ENCODE data around the gene CACNA2D4.

Gene CACNA2D4

DNA sequence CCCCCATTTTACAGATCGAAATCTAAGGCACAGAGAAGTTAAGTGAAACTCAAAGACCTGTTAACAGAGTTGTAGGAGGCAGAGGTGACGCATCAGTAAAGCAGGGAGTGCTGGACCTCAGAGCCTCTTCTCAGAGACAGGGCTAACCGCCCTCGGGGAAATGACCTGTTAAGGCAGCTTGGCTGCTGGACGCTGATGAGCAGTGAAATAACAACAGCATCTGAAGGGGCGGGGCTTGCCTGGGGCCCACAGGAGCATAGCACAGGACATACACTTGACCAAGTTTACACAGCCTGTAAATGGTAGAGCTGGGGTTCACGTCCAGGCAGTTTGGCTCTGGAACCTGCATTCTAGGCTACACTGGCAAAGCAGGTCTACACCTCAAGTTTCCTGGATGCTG is 58.8 kb downstream of the CACNA2D4 start:
- Histone ChIP-seq H3F3A (ENCODE audit: insufficient read depth, low read length) (no peaks in the 10 kb centered on the region), H3K9me2 (replicated peaks; ENCODE audit: insufficient read depth, low read length) (no peaks in the 10 kb centered on the region), H3K4me3 (ENCODE audit: low read length) (no peak overlapping the region), H3K9ac (ENCODE audit: low read length) (no peak overlapping the region), H3K4me2 (ENCODE audit: low read depth, low read length) (no peak overlapping the region), H2AFZ (ENCODE audit: low read length) (no peak overlapping the region), H3K79me2 (ENCODE audit: low read length) (no peaks in the 10 kb centered on the region), H3K4me1 (ENCODE audit: low read length) (peaks cover 11% of the 10 kb centered on the region; the same call in 1 of the 2 replicates), H3K9me3 (replicated peaks; ENCODE audit: insufficient read depth, low read length) (no peaks in the 10 kb centered on the region), H3K36me3 (replicated peaks; ENCODE audit: insufficient read depth, low read length) (no peaks in the 10 kb centered on the region), H3K27me3 (replicated peaks; ENCODE audit: insufficient read depth, low read length) (no peaks in the 10 kb centered on the region), H3K27ac (ENCODE audit: low read length) (no peak overlapping the region), H4K20me1 (ENCODE audit: insufficient read depth, low read length) (no peaks in the 10 kb centered on the region)
- TF ChIP-seq EZH2 (optimal IDR thresholded peaks at IDR 0.05; ENCODE audit: low read depth, low read length) (no peak), CTCF (IDR thresholded peaks at IDR 0.05; ENCODE audit: low read length) (no peak), EZH2phosphoT487 (IDR thresholded peaks at IDR 0.05; ENCODE audit: low read length) (no peak)
- no peak for DNase-seq

DNA sequence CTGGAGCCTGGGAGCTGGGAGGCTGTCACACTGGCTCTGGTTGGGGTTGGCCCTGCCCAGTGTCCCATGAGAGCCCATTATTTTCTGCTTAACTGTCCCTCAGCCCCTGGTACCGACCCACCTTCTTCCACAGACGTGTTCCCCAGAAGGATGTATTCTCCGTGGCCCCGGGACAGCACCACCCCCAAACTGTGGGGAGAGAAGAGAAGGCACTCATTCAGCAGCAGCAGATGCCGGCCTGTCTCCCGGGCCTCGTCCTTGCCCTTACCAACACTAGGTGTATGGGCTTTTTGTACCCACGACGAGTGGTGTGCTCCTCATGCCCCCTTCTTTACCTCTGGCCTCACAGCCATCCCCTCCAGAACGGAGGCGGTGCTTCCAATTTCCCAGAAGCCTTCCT is 60.0 kb downstream of the CACNA2D4 start:
- Histone ChIP-seq H3K9me3 (replicated peaks; ENCODE audit: insufficient read depth, low read length) (no peaks in the 10 kb centered on the region), H3K4me3 (ENCODE audit: low read length) (no peak overlapping the region), H3F3A (ENCODE audit: insufficient read depth, low read length) (no peaks in the 10 kb centered on the region), H3K9ac (ENCODE audit: low read length) (no peak overlapping the region), H4K20me1 (ENCODE audit: insufficient read depth, low read length) (no peaks in the 10 kb centered on the region), H3K27ac (ENCODE audit: low read length) (no peak overlapping the region), H3K27me3 (replicated peaks; ENCODE audit: insufficient read depth, low read length) (no peaks in the 10 kb centered on the region), H3K4me2 (ENCODE audit: low read depth, low read length) (no peak overlapping the region), H3K36me3 (replicated peaks; ENCODE audit: insufficient read depth, low read length) (no peaks in the 10 kb centered on the region), H2AFZ (ENCODE audit: low read length) (no peak overlapping the region), H3K4me1 (ENCODE audit: low read length) (peaks cover 11% of the 10 kb centered on the region; the same call in 1 of the 2 replicates), H3K9me2 (replicated peaks; ENCODE audit: insufficient read depth, low read length) (no peaks in the 10 kb centered on the region), H3K79me2 (ENCODE audit: low read length) (no peaks in the 10 kb centered on the region)
- no peak for TF ChIP-seq EZH2 (optimal IDR thresholded peaks at IDR 0.05; ENCODE audit: low read depth, low read length)
- TF ChIP-seq EZH2phosphoT487 (IDR thresholded peaks at IDR 0.05; ENCODE audit: low read length): no peak
- TF ChIP-seq CTCF (IDR thresholded peaks at IDR 0.05; ENCODE audit: low read length): no peak
- DNase-seq: no peak

GRCh38 chr12:1857821-1858220 is 60.6 kb downstream of the CACNA2D4 start:
- no peak for DNase-seq
- Histone ChIP-seq H4K20me1 (ENCODE audit: insufficient read depth, low read length) (no peaks in the 10 kb centered on the region), H3F3A (ENCODE audit: insufficient read depth, low read length) (no peaks in the 10 kb centered on the region), H3K4me3 (ENCODE audit: low read length) (no peak overlapping the region), H3K79me2 (ENCODE audit: low read length) (no peaks in the 10 kb centered on the region), H3K4me1 (ENCODE audit: low read length) (peaks cover 11% of the 10 kb centered on the region; the same call in 1 of the 2 replicates), H3K27me3 (replicated peaks; ENCODE audit: insufficient read depth, low read length) (no peaks in the 10 kb centered on the region), H3K27ac (ENCODE audit: low read length) (no peak overlapping the region), H2AFZ (ENCODE audit: low read length) (no peak overlapping the region), H3K36me3 (replicated peaks; ENCODE audit: insufficient read depth, low read length) (no peaks in the 10 kb centered on the region), H3K9ac (ENCODE audit: low read length) (no peak overlapping the region), H3K9me2 (replicated peaks; ENCODE audit: insufficient read depth, low read length) (no peaks in the 10 kb centered on the region), H3K9me3 (replicated peaks; ENCODE audit: insufficient read depth, low read length) (no peaks in the 10 kb centered on the region), H3K4me2 (ENCODE audit: low read depth, low read length) (no peak overlapping the region)
- TF ChIP-seq EZH2phosphoT487 (IDR thresholded peaks at IDR 0.05; ENCODE audit: low read length) (no peak), CTCF (IDR thresholded peaks at IDR 0.05; ENCODE audit: low read length) (no peak), EZH2 (optimal IDR thresholded peaks at IDR 0.05; ENCODE audit: low read depth, low read length) (no peak)
